Heart left ventricle (tissue), 16 donors: Measurements from ENCODE around the gene UNC119. TPM values are rescaled to one million over a fixed set of nuclear protein-coding genes. Genes with fewer than 3 reads are reported as not detected.

Experiments used
- ATAC-seq, 4 donors: fragments of 200-7000 bp; cut with Tn5 transposase; one replicate each; pipeline ENCODE4 v1.9.1; 2020 to 2022; ENCODE audit warnings: moderate library complexity in 4 of 4, mild to moderate bottlenecking in 3 of 4, moderate number of reproducible peaks in 1 of 4
- DNase-seq, 5 donors: peaks; one replicate each; pipeline ENCODE4 v3.0.0-alpha.2; 2020
- H3K27ac ChIP-seq, 12 donors: fragments of 200-600 bp; sonication (generic) in 4 of 12; one replicate each; pipeline versions ENCODE4 v1.5.0 to v1.8.0; 2016 to 2022; ENCODE audit warnings: mild to moderate bottlenecking in 2 of 12
- H3K27me3 ChIP-seq, 9 donors: fragments of 200-600 bp; sonication (generic) in 2 of 9; one replicate each; pipeline versions ENCODE4 v1.5.1 to v1.8.0; 2016 to 2022; ENCODE audit warnings: mild to moderate bottlenecking in 3 of 9
- H3K36me3 ChIP-seq, 9 donors: fragments of 200-600 bp; sonication (generic) in 2 of 9; one replicate each; pipeline versions ENCODE4 v1.5.0 to v1.8.0; 2018 to 2022; ENCODE audit warnings: mild to moderate bottlenecking in 2 of 9
- H3K4me1 ChIP-seq, 12 donors: fragments of 200-600 bp; sonication (generic) in 4 of 12; one replicate each; pipeline versions ENCODE4 v1.5.0 to v1.8.0; 2016 to 2022; ENCODE audit warnings: mild to moderate bottlenecking in 3 of 12
- H3K4me3 ChIP-seq, 12 donors: fragments of 200-600 bp; sonication (generic) in 4 of 12; one replicate each; pipeline versions ENCODE4 v1.5.0 to v1.8.0; 2017 to 2022; ENCODE audit warnings: mild to moderate bottlenecking in 9 of 12, moderate library complexity in 4 of 12
- H3K9me3 ChIP-seq, 12 donors: fragments of 200-600 bp; sonication (generic) in 4 of 12; one replicate each; pipeline versions ENCODE4 v1.5.0 to v1.8.0; 2016 to 2022; ENCODE audit warnings: mild to moderate bottlenecking in 1 of 12
- POLR2A ChIP-seq, 2 donors: fragments of 450-650 bp; IDR thresholded peaks; one replicate each; pipeline ENCODE4 v1.6.1; 2017; ENCODE audit warnings: antibody characterized with exemption in 2 of 2, mild to moderate bottlenecking in 2 of 2, moderate library complexity in 2 of 2
- WGBS, 4 donors: extraction: QIAGEN DNeasy Blood & Tissue Kit in 2 of 4; methylation state at CpG; one replicate each; pipeline versions ENCODE4 v1.1.5 to v1.1.7; 2013 to 2018; 5-methylcytosine and 5-hydroxymethylcytosine counted together
- intact Hi-C, 10 donors: fragments of 100-400 bp; cut with DNase I; formaldehyde crosslinking; loops; one replicate each; pipeline versions ENCODE4 v1.11.1 to v1.14.2; 2022
- polyA plus RNA-seq, 2 donors: library from polyadenylated mRNA; stranded (reverse); fragments of 200-250 nt; gene quantifications; one replicate each; pipeline ENCODE4 v1.2.3, GENCODE V29; 2013
- total RNA-seq, 9 donors: library from RNA; depleted of rRNA in 2 of 9; stranded (reverse); fragments of >200 nt in 2 of 9; fragmentation: NEBNext Ultra II Directional in 3 of 9; extraction: Animal tissue kit (Norgen Biotek cat#: 25700) in 3 of 9; gene quantifications; one replicate each; pipeline versions ENCODE4 v1.1.0 to v1.2.4, GENCODE V29; 2016 to 2023
- TF ChIP-seq, protein P1 (sequence below), 12 donors: fragments of 200-600 bp; sonication (generic) in 4 of 12; IDR thresholded peaks; one replicate each; pipeline versions ENCODE4 v1.5.0 to v1.8.0; 2018 to 2022; ENCODE audit warnings: antibody characterized with exemption in 12 of 12, mild to moderate bottlenecking in 5 of 12
- donor health status: ischemic (EF 13 %, LVEDD 7.1; RV severe dilation, severe dysfunction).
- donor health status: healthy with polysubstance abuse.
- donor health status: DM: no; HTN: yes; CAD: no.
- donor health status: DM: no; HTN: no; CAD: no.
- donor health status: ischemic (EF 25% LVEDD 6.9; RV normal size, moderate dysfunction).
- donor health status: ischemic (EF 25% LVEDD 5.7; RV mildly dilated, moderate dysfunction).
- donor health status: healthy.
- donor health status: DM: yes; HTN: yes; CAD: no.
- donor health status: ischemic (EF 35%, LVEDD 5.7; RV mildly dilated, moderate dysfunction).
- donor health status: nonischemic (EF 11% LVEDD 7.7; RV severe dilation, severe dysfunction).
- donor health status: DM: yes; HTN: yes; CAD: no.
- donor health status: PGD.
- donor health status: ischemic (EF 29% LVEDD 5.4; RV normal size, mild dysfunction).
- donor health status: nonischemic (EF 23%, LVEDD 6.1; RV moderate dilation, normal function).

Gene UNC119
- total and polyA plus RNA-seq, 11 donors = 12.8 to 30.7 (median 19.2) TPM

DNA sequence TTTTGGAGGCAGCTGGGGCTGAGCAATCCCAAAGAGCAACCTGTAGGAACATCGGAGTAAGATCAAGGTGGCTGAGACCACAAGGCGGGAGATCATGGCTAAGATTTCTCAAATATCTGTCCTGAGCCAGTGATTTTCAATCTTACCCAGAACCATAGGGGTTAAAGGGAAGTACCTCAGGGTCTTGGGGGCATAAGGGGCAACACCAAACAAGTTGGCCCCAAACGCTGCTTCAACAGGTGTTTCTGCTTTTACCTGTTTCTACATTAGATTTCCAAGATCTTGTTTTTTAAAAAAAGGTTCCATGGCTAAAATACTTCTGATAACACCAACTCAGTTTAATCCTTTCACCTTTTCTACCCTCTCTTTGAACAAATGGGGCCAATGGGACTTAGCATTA lies 2.6 kb upstream of the UNC119 start:
- TF ChIP-seq, protein P1, sequence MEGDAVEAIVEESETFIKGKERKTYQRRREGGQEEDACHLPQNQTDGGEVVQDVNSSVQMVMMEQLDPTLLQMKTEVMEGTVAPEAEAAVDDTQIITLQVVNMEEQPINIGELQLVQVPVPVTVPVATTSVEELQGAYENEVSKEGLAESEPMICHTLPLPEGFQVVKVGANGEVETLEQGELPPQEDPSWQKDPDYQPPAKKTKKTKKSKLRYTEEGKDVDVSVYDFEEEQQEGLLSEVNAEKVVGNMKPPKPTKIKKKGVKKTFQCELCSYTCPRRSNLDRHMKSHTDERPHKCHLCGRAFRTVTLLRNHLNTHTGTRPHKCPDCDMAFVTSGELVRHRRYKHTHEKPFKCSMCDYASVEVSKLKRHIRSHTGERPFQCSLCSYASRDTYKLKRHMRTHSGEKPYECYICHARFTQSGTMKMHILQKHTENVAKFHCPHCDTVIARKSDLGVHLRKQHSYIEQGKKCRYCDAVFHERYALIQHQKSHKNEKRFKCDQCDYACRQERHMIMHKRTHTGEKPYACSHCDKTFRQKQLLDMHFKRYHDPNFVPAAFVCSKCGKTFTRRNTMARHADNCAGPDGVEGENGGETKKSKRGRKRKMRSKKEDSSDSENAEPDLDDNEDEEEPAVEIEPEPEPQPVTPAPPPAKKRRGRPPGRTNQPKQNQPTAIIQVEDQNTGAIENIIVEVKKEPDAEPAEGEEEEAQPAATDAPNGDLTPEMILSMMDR (IDR thresholded peaks at IDR 0.05) = no peak
- TF ChIP-seq POLR2A (IDR thresholded peaks at IDR 0.05) = no peak
- Histone ChIP-seq H3K4me3 (no peak overlapping the region), H3K9me3 (no peaks in the 10 kb centered on the region), H3K36me3 (peaks cover 0 to 70% (median 65%) of the 10 kb centered on the region in 9 donors), H3K4me1 (peaks cover 0 to 32% (median 13%) of the 10 kb centered on the region in 12 donors), H3K27me3 (no peaks in the 10 kb centered on the region), H3K27ac (no peak overlapping the region)
- DNase-seq (no peak), ATAC-seq (no peak)
- WGBS, 4 donors = 93 to 97% (median 96%) methylated on average over 3 of the region's 3 CpGs
- intact Hi-C loops = no loop called here

DNA sequence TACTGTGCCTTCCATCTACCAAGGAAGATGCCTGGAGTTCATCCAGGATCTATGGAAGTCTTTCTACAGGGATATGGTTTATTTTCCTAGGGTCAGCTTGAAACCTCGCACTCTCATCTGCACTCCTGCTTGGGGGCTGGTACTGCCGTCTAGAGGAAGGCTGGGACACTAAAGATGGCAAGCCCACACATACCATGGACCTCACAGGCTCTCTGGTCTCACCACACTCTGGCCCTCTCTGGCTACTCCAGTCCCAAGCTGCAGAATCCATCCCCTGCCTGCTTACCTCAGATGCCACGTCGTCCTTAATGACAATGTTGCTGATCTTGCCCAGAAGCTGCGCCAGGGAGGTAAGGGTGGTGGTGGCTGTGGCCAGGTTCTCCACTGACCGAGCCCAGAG lies 2.1 kb upstream of the UNC119 start:
- H3K9me3 ChIP-seq = no peaks in the 10 kb centered on the region
- ATAC-seq (no peak), DNase-seq (peak in 1 of 5 donors; percentile 19)
- no peak overlapping the region for H3K27ac ChIP-seq
- peaks cover 0 to 35% (median 14%) of the 10 kb centered on the region in 12 donors for H3K4me1 ChIP-seq
- peaks cover 0 to 65% (median 60%) of the 10 kb centered on the region in 9 donors for H3K36me3 ChIP-seq
- WGBS, 4 donors = 83 to 95% (median 88%) methylated on average over 6 of the region's 6 CpGs
- H3K4me3 ChIP-seq = no peak overlapping the region
- H3K27me3 ChIP-seq = no peaks in the 10 kb centered on the region
- intact Hi-C loops = loop anchor here in 2 of 10 donors (5.0 kb wide), 1 partner anchor 58 kb away; the partner anchor contains the start of gene RSKR (in 2 of the 2)
- no peak for TF ChIP-seq POLR2A (IDR thresholded peaks at IDR 0.05)
- TF ChIP-seq, protein P1 (IDR thresholded peaks at IDR 0.05) = peak in 1 of 12 donors; percentile 18

DNA sequence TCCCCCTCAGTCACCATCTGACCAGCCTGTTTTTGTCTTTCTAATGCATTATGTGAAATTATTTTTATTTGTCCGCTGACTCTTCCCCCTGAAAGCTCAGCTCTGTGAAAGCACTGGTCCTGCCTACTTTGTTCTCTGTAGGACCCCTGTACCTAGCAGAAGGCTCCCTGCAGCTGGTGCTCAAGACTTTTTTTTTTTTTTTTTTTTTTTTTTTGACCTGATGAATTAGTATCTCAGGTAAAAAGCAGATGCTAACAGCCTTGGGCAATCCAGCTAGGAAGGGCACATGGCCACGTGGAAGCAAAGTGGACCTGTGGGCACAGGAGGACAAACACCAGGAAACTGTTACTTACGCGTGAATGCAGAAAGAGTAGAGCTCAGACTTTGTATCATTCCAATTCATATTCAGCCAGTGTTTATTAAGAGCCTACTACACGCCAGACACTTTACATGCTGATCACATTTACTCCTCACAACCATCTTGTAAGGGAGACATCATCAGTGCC lies 629 bp upstream of the UNC119 start:
- intact Hi-C loops = loop anchor here in 3 of 10 donors (2.0 to 5.0 kb wide), 2 partner anchors 18 to 59 kb away; partner anchors contain the start of genes RSKR (in 2 of the 3) and PIGS (in 1 of the 3)
- Histone ChIP-seq H3K4me1 (peaks cover 0 to 48% (median 15%) of the 10 kb centered on the region in 12 donors), H3K36me3 (peaks cover 0 to 50% (median 45%) of the 10 kb centered on the region in 9 donors), H3K9me3 (no peaks in the 10 kb centered on the region), H3K27ac (peak overlapping the region in 2 of 12 donors; percentile 65 to 77), H3K4me3 (peak overlapping the region in 10 of 12 donors; percentile 80 to 98 (median 92)), H3K27me3 (no peaks in the 10 kb centered on the region)
- DNase-seq (no peak), ATAC-seq (no peak)
- WGBS, 4 donors = 91 to 95% (median 95%) methylated on average over 5 of the region's 5 CpGs
- TF ChIP-seq POLR2A (IDR thresholded peaks at IDR 0.05) = no peak
- TF ChIP-seq, protein P1 (IDR thresholded peaks at IDR 0.05) = no peak

DNA sequence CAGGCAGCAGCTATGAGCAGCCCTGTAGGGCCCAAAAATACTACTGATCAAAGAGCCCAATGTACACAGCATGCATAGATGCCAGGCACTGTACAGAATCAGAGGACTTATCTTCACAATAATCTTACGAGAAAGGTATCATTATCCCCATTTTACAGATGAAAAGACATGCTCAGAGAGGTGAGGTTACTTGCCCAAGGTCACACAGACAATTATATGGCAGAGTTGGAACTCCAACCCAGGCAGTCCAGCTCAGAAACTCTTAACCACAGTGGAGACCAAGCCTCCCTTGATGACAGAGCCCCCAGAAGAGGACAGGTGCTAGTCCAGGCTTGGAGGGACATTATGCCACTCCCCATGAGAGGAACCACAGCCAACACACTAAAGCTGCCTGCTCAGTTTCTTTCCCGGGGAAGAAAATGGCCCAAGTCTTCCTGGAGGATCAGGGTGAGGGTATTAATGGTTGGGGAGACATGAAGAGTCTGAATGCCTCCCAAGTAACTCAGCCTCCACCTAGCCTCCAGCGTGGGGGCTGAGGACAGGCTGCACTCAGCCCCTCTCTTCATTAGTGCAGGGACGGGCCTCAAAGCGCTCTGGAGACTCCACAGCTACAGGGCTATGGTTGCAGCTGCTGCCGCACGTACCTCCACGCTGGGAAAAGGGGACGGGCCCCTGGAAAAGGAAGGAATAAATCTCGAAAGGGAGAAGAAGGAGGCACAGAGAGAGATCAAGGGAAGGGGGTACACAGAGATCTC lies 826 bp downstream of the UNC119 start:
- peak overlapping the region; percentile 80 to 98 (median 92) for H3K4me3 ChIP-seq
- peak overlapping the region in 9 of 12 donors; percentile 62 to 85 (median 70) for H3K27ac ChIP-seq
- DNase-seq (peak in 1 of 5 donors; percentile 23), ATAC-seq (peak in 2 of 4 donors; percentile 1 to 20)
- H3K36me3 ChIP-seq = peaks cover 0 to 46% (median 39%) of the 10 kb centered on the region in 9 donors
- H3K9me3 ChIP-seq = no peaks in the 10 kb centered on the region
- TF ChIP-seq, protein P1 (IDR thresholded peaks at IDR 0.05) = no peak
- TF ChIP-seq POLR2A (IDR thresholded peaks at IDR 0.05) = no peak
- H3K27me3 ChIP-seq = no peaks in the 10 kb centered on the region
- intact Hi-C loops = loop anchor here in 3 of 10 donors (2.0 to 5.0 kb wide), 2 partner anchors 19 to 61 kb away; partner anchors contain the start of genes RSKR (in 2 of the 3) and PIGS (in 1 of the 3)
- H3K4me1 ChIP-seq = peaks cover 0 to 50% (median 15%) of the 10 kb centered on the region in 12 donors
- WGBS, 4 donors = 15 to 19% (median 17%) methylated on average over 10 of the region's 10 CpGs
